Lower leg skin (tissue), 4 donors: ENCODE data around the gene SLC39A11. TPM values are rescaled to one million over a fixed set of nuclear protein-coding genes. Genes with fewer than 3 reads are reported as not detected.
A peak's percentile ranks its signal among the peaks of the same experiment; 100 is the strongest.
"Not testable (repeated sequence)": the region's sequence is repeated elsewhere in the genome, so short reads cannot be mapped to it uniquely, and the experiment has no call there.

Source experiments
- DNase-seq, 2 donors: peaks; one replicate each; pipeline ENCODE4 v3.0.0-alpha.2; 2019; ENCODE audit warnings: low spot score in 2 of 2
- H3K4me3 ChIP-seq: fragments of 200-600 bp; sonication (generic); 2 replicates; pipeline ENCODE4 v1.5.1; 2017; ENCODE audit warnings: mild to moderate bottlenecking, low read depth; ENCODE audit not compliant: poor library complexity, severe bottlenecking
- CTCF ChIP-seq, 3 donors: fragments of 450-650 bp; IDR thresholded peaks; one replicate each; pipeline ENCODE4 v1.5.1; 2016; ENCODE audit warnings: antibody characterized with exemption in 3 of 3, mild to moderate bottlenecking in 3 of 3, moderate library complexity in 2 of 3
- POLR2A ChIP-seq, 2 donors: fragments of 450-650 bp; IDR thresholded peaks; one replicate each; pipeline ENCODE4 v1.6.1; 2016 to 2017; ENCODE audit warnings: antibody characterized with exemption in 2 of 2, mild to moderate bottlenecking in 1 of 2, moderate library complexity in 1 of 2
- WGBS, 2 donors: methylation state at CpG; one replicate each; pipeline ENCODE4 v1.1.5; 2018; 5-methylcytosine and 5-hydroxymethylcytosine counted together
- intact Hi-C: fragments of 100-400 bp; cut with DNase I; formaldehyde crosslinking; loops from one replicate; pipeline ENCODE4 v1.15.0; 2023; ENCODE audit warnings: low total_unique reads
- total RNA-seq, 4 donors: library from RNA; depleted of rRNA; stranded (reverse); fragments of >200 nt; gene quantifications; one replicate each; pipeline ENCODE4 v1.1.0, GENCODE V29; 2016

SLC39A11 gene
- total RNA-seq, 4 donors from 2014 or later: 41.6 to 59.0 (median 47.1) TPM

- WGBS, 2 donors: 92 to 98% methylated on average over 3 of the region's 3 CpGs
- intact Hi-C loops: no loop called here
- DNase-seq: peak in 1 of 2 donors; percentile 43
- no peak overlapping the region for H3K4me3 ChIP-seq
- no peak for TF ChIP-seq POLR2A (IDR thresholded peaks at IDR 0.05)
- TF ChIP-seq CTCF (IDR thresholded peaks at IDR 0.05): no peak
These were observed 190.8 kb downstream of the SLC39A11 start for GRCh38 chr17:72901657-72902056.

GRCh38 chr17:72901083-72901482 is 191.4 kb downstream of the SLC39A11 start:
- no peak overlapping the region for H3K4me3 ChIP-seq
- intact Hi-C loops: no loop called here
- DNase-seq: peak in 1 of 2 donors; percentile 59
- WGBS, 2 donors: 78 to 80% methylated on average over 9 of the region's 9 CpGs
- TF ChIP-seq POLR2A (IDR thresholded peaks at IDR 0.05): no peak
- TF ChIP-seq CTCF (IDR thresholded peaks at IDR 0.05): no peak

GRCh38 chr17:72900654-72900971 is 191.9 kb downstream of the SLC39A11 start:
- 73 to 83% methylated on average over 6 of the region's 6 CpGs for WGBS, 2 donors
- TF ChIP-seq CTCF (IDR thresholded peaks at IDR 0.05) (no peak), POLR2A (IDR thresholded peaks at IDR 0.05) (no peak)
- intact Hi-C loops: no loop called here
- H3K4me3 ChIP-seq: no peak overlapping the region
- peak in 1 of 2 donors; percentile 46 for DNase-seq

GRCh38 chr17:72898725-72899124 is 193.8 kb downstream of the SLC39A11 start:
- DNase-seq: no peak
- 78 to 82% methylated on average over 9 of the region's 9 CpGs for WGBS, 2 donors
- intact Hi-C loops: loop anchor here (10.0 kb wide), 1 partner anchor 126 kb away; no protein-coding TSS in a partner anchor
- H3K4me3 ChIP-seq: no peak overlapping the region
- TF ChIP-seq CTCF (IDR thresholded peaks at IDR 0.05) (no peak), POLR2A (IDR thresholded peaks at IDR 0.05) (no peak)

- 59 to 75% methylated on average over 7 of the region's 7 CpGs for WGBS, 2 donors
- not testable (repeated sequence) for DNase-seq, H3K4me3 ChIP-seq
- intact Hi-C loops: loop anchor here (10.0 kb wide), 1 partner anchor 129 kb away; no protein-coding TSS in a partner anchor
These were observed 196.2 kb downstream of the SLC39A11 start for GRCh38 chr17:72896288-72896687.

GRCh38 chr17:72891627-72892026 is 200.9 kb downstream of the SLC39A11 start:
- 93 to 94% methylated on average over 2 of the region's 2 CpGs for WGBS, 2 donors
- no peak for TF ChIP-seq CTCF (IDR thresholded peaks at IDR 0.05)
- TF ChIP-seq POLR2A (IDR thresholded peaks at IDR 0.05): no peak
- DNase-seq: no peak
- H3K4me3 ChIP-seq: no peak overlapping the region
- intact Hi-C loops: loop anchor here (10.0 kb wide), 1 partner anchor 133 kb away; no protein-coding TSS in a partner anchor
